GM23338 (cell line): ENCODE measurements around the gene FDX1. TPM values are rescaled to one million over a fixed set of nuclear protein-coding genes. Genes with fewer than 3 reads are reported as not detected.

Experiments
- ATAC-seq: fragments of 200-7000 bp; cut with Tn5 transposase; 3 replicates; pipeline ENCODE4 v1.9.1; 2020
- DNase-seq: peaks from one replicate; pipeline ENCODE4 v3.0.0-alpha.2; 2015; ENCODE audit warnings: low spot score
- H2AFZ ChIP-seq: fragments of 200-600 bp; sonication (generic); 2 replicates; pipeline ENCODE4 v1.8.0; 2016; ENCODE audit warnings: antibody characterized with exemption, mild to moderate bottlenecking, moderate library complexity
- H3F3A ChIP-seq: fragments of 200-600 bp; sonication (generic); replicated peaks from 2 replicates; pipeline ENCODE4 v1.8.0; 2017; ENCODE audit warnings: antibody characterized with exemption, mixed run types, low read depth
- H3K27ac ChIP-seq: fragments of 200-600 bp; sonication (generic); 2 replicates; pipeline ENCODE4 v1.6.1; 2016; ENCODE audit warnings: low read depth
- H3K27me3 ChIP-seq: fragments of 200-600 bp; sonication (generic); 2 replicates; pipeline ENCODE4 v1.8.0; 2016; ENCODE audit warnings: mild to moderate bottlenecking, mixed run types, moderate library complexity; ENCODE audit not compliant: insufficient read depth
- H3K36me3 ChIP-seq: fragments of 200-600 bp; sonication (generic); 2 replicates; pipeline ENCODE4 v1.8.0; 2016; ENCODE audit warnings: mild to moderate bottlenecking; ENCODE audit not compliant: insufficient read depth
- H3K4me1 ChIP-seq: fragments of 200-600 bp; sonication (generic); 2 replicates; pipeline ENCODE4 v1.8.0; 2016; ENCODE audit warnings: mild to moderate bottlenecking, moderate library complexity; ENCODE audit not compliant: insufficient read depth
- H3K4me2 ChIP-seq: fragments of 200-600 bp; sonication (generic); 2 replicates; pipeline ENCODE4 v1.7.1; 2017; ENCODE audit warnings: mixed run types
- H3K4me3 ChIP-seq: fragments of 200-600 bp; sonication (generic); 2 replicates; pipeline ENCODE4 v1.6.1; 2016; ENCODE audit warnings: mixed run types
- H3K79me2 ChIP-seq: fragments of 200-600 bp; sonication (generic); replicated peaks from 2 replicates; pipeline ENCODE4 v1.8.0; 2017; ENCODE audit warnings: mild to moderate bottlenecking; ENCODE audit not compliant: insufficient read depth
- H3K9me2 ChIP-seq: fragments of 200-600 bp; sonication (generic); 2 replicates; pipeline ENCODE4 v1.8.0; 2017; ENCODE audit not compliant: insufficient read depth
- H4K20me1 ChIP-seq: fragments of 200-600 bp; sonication (generic); replicated peaks from 2 replicates; pipeline ENCODE4 v1.8.0; 2017; ENCODE audit warnings: mild to moderate bottlenecking; ENCODE audit not compliant: insufficient read depth
- H3K27ac Mint-ChIP-seq: 2 replicates; pipeline ENCODE4 v1.8.0; 2020; ENCODE audit warnings: inconsistent platforms, mild to moderate bottlenecking, moderate library complexity, mixed read lengths
- H3K27me3 Mint-ChIP-seq: 3 replicates; pipeline ENCODE4 v1.8.0; 2022; ENCODE audit warnings: low read depth, mild to moderate bottlenecking, moderate library complexity, mixed read lengths, inconsistent platforms; ENCODE audit not compliant: insufficient read depth, poor library complexity
- H3K36me3 Mint-ChIP-seq: 3 replicates; pipeline ENCODE4 v1.8.0; 2021; ENCODE audit warnings: low read depth, mild to moderate bottlenecking, inconsistent platforms, moderate library complexity, mixed read lengths
- H3K4me1 Mint-ChIP-seq: 3 replicates; pipeline ENCODE4 v1.8.0; 2020; ENCODE audit warnings: mild to moderate bottlenecking, inconsistent platforms, mixed read lengths
- H3K4me3 Mint-ChIP-seq: 3 replicates; pipeline ENCODE4 v1.8.0; 2021; ENCODE audit warnings: moderate library complexity, mild to moderate bottlenecking, inconsistent platforms, mixed read lengths
- H3K9me3 Mint-ChIP-seq: 3 replicates; pipeline ENCODE4 v1.8.0; 2020; ENCODE audit warnings: moderate library complexity, mild to moderate bottlenecking, inconsistent platforms, mixed read lengths
- CREB1 ChIP-seq: fragments of 250-450 bp; sonication (Bioruptor Pico); IDR thresholded peaks from 2 replicates; pipeline ENCODE4 v1.5.0; 2020; ENCODE audit warnings: low read depth, mild to moderate bottlenecking, moderate library complexity
- JUNB ChIP-seq: IDR thresholded peaks from one replicate; pipeline ENCODE4 v1.6.1; 2016; ENCODE audit warnings: antibody characterized with exemption; ENCODE audit not compliant: unreplicated experiment
- NANOG ChIP-seq: IDR thresholded peaks from 2 replicates; pipeline ENCODE4 v1.6.1; 2016; ENCODE audit warnings: antibody characterized with exemption, borderline replicate concordance
- STAT1 ChIP-seq: IDR thresholded peaks from one replicate; pipeline ENCODE4 v1.6.1; 2016; ENCODE audit warnings: antibody characterized with exemption; ENCODE audit not compliant: unreplicated experiment
- ZNF114 ChIP-seq: fragments of 250-450 bp; sonication (Bioruptor Pico); IDR thresholded peaks from 2 replicates; pipeline ENCODE4 v1.5.0; 2020; ENCODE audit warnings: mild to moderate bottlenecking, moderate library complexity
- ZNF331 ChIP-seq: fragments of 250-450 bp; sonication (Bioruptor Pico); IDR thresholded peaks from 2 replicates; pipeline ENCODE4 v1.5.0; 2020; ENCODE audit warnings: low read depth, mild to moderate bottlenecking, moderate library complexity
- polyA plus RNA-seq: library from polyadenylated mRNA; unstranded; fragments of >200 nt; fragmentation: Nextera tagmentation; extraction: Ambion mirVana; gene quantifications from 2 replicates; pipeline ENCODE4 v1.2.1, GENCODE V29; 2016
- total RNA-seq: library from RNA; depleted of rRNA; stranded (reverse); fragments of >200 nt; shearing (Covaris generic); gene quantifications from 2 replicates; pipeline ENCODE4 v1.2.3, GENCODE V29; 2014
- TF ChIP-seq, protein P1 (sequence below), 2 experiments: fragments of 200-600 bp in 1 of 2; sonication (generic) in 1 of 2; conservative IDR thresholded peaks; 2 replicates each; pipeline versions ENCODE4 v1.5.1 to v1.6.1; 2016 to 2017; ENCODE audit warnings: antibody characterized with exemption in 2 of 2, low read depth in 2 of 2, mild to moderate bottlenecking in 2 of 2, moderate library complexity in 1 of 2
- TF ChIP-seq, protein P2 (sequence below): IDR thresholded peaks from one replicate; pipeline ENCODE4 v1.6.1; 2018; ENCODE audit warnings: antibody characterized with exemption; ENCODE audit not compliant: unreplicated experiment

FDX1 gene
- total and polyA plus RNA-seq, 2 experiments from 2014 or later, result 11.1 to 15.9 TPM

DNA sequence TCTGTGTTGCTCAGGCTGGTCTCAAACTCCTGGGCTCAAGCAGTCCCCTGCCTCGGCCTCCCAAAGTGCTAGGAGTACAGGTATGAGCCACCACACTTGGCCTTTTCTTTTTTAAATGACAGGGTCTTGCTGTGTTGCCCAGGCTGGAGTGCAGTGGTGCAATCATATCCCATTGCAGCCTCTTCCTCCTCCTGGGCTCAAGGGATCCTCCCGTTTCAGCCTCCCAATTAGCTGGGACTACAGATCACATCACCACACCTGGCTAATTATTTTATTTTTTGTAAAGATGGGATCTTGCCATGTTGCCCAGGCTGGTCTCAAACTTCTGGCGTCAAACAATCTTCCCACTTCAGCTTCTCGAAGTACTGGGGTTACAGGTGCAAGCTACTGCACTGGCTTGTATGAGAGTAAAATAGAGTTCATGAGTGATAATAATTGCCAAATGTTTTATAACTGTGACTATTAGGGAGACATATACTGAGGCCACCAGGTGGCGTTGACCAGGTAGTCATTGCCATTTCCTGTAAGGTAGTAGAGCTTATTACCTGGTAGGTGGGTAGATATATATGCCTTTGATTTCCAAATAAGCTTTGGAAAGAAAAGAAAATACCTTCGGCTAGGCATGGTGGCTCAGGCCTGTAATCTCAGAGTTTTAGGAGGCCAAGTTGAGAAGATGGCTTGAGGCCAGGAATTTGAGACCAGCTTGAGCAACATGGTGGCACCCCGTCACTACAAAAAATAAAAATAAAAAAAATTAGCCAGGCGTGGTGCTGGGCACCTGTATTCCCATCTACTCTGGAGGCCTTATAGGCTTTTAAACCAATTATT lies 5.4 kb downstream of the FDX1 start:
- ATAC-seq, result peak; percentile 23; the same call in 2 of the 3 replicates
- Histone ChIP-seq H3K4me2 (no peak overlapping the region), H2AFZ (no peak overlapping the region), H3K36me3 (no peaks in the 10 kb centered on the region), H3K79me2 (peaks cover 58% of the 10 kb centered on the region), H4K20me1 (no peaks in the 10 kb centered on the region; the same call in 1 of the 2 replicates), H3K9me2 (0 out of 2 replicates have a peak, but pooled peaks cover 4% of the 10 kb centered on the region), H3F3A (no peaks in the 10 kb centered on the region; the same call in 1 of the 2 replicates), H3K4me3 (no peak overlapping the region), H3K27me3 (peaks cover 4% of the 10 kb centered on the region; the same call in 1 of the 2 replicates), H3K4me1 (peaks cover 19% of the 10 kb centered on the region), H3K27ac (no peak overlapping the region)
- H3K4me3 Mint-ChIP-seq, result no peak overlapping the region
- peaks cover 25% of the 10 kb centered on the region; the same call in 2 of the 3 replicates for H3K4me1 Mint-ChIP-seq
- no peak overlapping the region for H3K27ac Mint-ChIP-seq
- TF ChIP-seq, protein P1, sequence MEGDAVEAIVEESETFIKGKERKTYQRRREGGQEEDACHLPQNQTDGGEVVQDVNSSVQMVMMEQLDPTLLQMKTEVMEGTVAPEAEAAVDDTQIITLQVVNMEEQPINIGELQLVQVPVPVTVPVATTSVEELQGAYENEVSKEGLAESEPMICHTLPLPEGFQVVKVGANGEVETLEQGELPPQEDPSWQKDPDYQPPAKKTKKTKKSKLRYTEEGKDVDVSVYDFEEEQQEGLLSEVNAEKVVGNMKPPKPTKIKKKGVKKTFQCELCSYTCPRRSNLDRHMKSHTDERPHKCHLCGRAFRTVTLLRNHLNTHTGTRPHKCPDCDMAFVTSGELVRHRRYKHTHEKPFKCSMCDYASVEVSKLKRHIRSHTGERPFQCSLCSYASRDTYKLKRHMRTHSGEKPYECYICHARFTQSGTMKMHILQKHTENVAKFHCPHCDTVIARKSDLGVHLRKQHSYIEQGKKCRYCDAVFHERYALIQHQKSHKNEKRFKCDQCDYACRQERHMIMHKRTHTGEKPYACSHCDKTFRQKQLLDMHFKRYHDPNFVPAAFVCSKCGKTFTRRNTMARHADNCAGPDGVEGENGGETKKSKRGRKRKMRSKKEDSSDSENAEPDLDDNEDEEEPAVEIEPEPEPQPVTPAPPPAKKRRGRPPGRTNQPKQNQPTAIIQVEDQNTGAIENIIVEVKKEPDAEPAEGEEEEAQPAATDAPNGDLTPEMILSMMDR (conservative IDR thresholded peaks at IDR 0.05; ENCODE audit: low read depth in 2 of 2), result peak; percentile 72 to 76
- no peak for TF ChIP-seq CREB1 (CRISPR knock-in tag)
- peaks cover 4% of the 10 kb centered on the region; the same call in 1 of the 3 replicates for H3K9me3 Mint-ChIP-seq
- peak; percentile 69 for DNase-seq
- no peaks in the 10 kb centered on the region for H3K27me3 Mint-ChIP-seq
- peaks cover 29% of the 10 kb centered on the region for H3K36me3 Mint-ChIP-seq

DNA sequence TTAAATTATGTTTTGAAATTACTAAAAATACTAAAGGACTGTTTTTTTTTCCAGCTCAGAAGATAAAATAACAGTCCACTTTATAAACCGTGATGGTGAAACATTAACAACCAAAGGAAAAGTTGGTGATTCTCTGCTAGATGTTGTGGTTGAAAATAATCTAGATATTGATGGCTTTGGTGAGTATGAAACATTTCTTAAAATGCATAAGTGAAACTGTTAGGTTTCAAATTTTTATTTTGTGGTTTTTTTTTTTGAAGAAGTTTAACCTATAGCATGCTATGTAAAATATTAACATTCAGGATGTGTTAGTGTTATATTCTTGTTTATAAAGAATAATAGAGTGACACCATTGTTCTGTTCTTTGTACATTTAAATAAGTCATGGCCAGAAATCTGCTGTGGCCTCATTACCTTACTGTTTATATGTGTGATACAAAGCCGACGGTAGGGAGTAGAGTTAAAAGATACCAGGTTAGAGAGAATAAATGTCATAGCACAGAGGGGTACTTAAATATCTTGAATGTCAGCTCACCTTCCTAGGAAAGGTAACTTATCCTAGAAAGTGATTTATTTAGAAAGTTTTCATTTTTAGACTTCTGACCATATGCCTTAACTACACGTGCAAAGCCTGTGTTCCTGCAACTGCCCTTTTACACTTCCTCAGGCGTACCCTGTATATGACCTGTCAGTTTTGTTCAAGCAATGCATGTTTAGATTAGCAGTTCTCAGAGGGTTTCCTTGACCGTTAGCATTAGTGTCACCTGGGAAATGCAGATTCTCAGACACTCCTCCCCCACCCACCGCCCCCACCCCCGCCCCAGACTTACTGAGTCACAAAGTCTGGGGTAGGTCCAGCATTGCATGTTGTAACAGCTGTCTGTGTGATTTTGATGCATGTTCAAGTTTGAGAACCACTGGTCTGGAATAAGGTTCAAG lies 6.3 kb downstream of the FDX1 start:
- Histone ChIP-seq H3K27ac (no peak overlapping the region), H2AFZ (no peak overlapping the region), H3K4me1 (peaks cover 14% of the 10 kb centered on the region), H3F3A (no peaks in the 10 kb centered on the region), H3K79me2 (peaks cover 66% of the 10 kb centered on the region), H3K4me2 (no peak overlapping the region), H4K20me1 (no peaks in the 10 kb centered on the region; the same call in 1 of the 2 replicates), H3K4me3 (no peak overlapping the region), H3K27me3 (peaks cover 3% of the 10 kb centered on the region; the same call in 1 of the 2 replicates), H3K9me2 (0 out of 2 replicates have a peak, but pooled peaks cover 4% of the 10 kb centered on the region), H3K36me3 (0 out of 2 replicates have a peak, but pooled peaks cover 3% of the 10 kb centered on the region)
- H3K36me3 Mint-ChIP-seq, result peaks cover 38% of the 10 kb centered on the region
- peaks cover 11% of the 10 kb centered on the region; the same call in 2 of the 3 replicates for H3K9me3 Mint-ChIP-seq
- DNase-seq, result no peak
- no peak overlapping the region for H3K27ac Mint-ChIP-seq
- no peaks in the 10 kb centered on the region for H3K27me3 Mint-ChIP-seq
- no peak overlapping the region for H3K4me3 Mint-ChIP-seq
- no peak for ATAC-seq
- peaks cover 21% of the 10 kb centered on the region; the same call in 2 of the 3 replicates for H3K4me1 Mint-ChIP-seq
- TF ChIP-seq, protein P2, sequence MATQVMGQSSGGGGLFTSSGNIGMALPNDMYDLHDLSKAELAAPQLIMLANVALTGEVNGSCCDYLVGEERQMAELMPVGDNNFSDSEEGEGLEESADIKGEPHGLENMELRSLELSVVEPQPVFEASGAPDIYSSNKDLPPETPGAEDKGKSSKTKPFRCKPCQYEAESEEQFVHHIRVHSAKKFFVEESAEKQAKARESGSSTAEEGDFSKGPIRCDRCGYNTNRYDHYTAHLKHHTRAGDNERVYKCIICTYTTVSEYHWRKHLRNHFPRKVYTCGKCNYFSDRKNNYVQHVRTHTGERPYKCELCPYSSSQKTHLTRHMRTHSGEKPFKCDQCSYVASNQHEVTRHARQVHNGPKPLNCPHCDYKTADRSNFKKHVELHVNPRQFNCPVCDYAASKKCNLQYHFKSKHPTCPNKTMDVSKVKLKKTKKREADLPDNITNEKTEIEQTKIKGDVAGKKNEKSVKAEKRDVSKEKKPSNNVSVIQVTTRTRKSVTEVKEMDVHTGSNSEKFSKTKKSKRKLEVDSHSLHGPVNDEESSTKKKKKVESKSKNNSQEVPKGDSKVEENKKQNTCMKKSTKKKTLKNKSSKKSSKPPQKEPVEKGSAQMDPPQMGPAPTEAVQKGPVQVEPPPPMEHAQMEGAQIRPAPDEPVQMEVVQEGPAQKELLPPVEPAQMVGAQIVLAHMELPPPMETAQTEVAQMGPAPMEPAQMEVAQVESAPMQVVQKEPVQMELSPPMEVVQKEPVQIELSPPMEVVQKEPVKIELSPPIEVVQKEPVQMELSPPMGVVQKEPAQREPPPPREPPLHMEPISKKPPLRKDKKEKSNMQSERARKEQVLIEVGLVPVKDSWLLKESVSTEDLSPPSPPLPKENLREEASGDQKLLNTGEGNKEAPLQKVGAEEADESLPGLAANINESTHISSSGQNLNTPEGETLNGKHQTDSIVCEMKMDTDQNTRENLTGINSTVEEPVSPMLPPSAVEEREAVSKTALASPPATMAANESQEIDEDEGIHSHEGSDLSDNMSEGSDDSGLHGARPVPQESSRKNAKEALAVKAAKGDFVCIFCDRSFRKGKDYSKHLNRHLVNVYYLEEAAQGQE, result no peak
- TF ChIP-seq JUNB (no peak), STAT1 (no peak), ZNF114 (no peak), NANOG (no peak), ZNF331 (no peak)
- TF ChIP-seq, protein P1 (conservative IDR thresholded peaks at IDR 0.05; ENCODE audit: low read depth in 2 of 2), result no peak
